Measurements from ENCODE around the gene CYRIA.

Gene CYRIA

GRCh38 chr2:16626997-16627605 is 38.5 kb downstream of the CYRIA start:
- no peak for DNase-seq

GRCh38 chr2:16626497-16626896 is 39.1 kb downstream of the CYRIA start:
- DNase-seq = no peak

- no peak for DNase-seq
Observed at GRCh38 chr2:16625759-16626158, 39.9 kb downstream of the CYRIA start.

GRCh38 chr2:16625201-16625729 is 40.4 kb downstream of the CYRIA start:
- no peak for DNase-seq

DNA sequence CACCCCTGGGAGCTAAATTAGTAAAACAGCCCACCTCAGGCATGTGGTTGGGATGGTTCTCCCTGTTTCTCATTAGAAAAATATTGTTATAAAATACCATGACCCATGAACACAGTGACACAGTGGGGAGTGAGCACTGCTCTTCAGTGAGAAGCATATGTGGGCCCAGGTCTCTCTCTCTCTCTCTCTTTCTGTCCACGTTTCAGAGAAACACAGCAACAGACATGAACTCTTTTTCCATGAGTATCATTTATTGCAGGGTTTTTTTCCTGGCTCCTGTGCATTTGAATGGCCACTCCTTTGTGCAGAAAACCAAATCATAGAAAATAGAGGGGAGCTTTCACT is 41.2 kb downstream of the CYRIA start:
- DNase-seq = no peak

DNA sequence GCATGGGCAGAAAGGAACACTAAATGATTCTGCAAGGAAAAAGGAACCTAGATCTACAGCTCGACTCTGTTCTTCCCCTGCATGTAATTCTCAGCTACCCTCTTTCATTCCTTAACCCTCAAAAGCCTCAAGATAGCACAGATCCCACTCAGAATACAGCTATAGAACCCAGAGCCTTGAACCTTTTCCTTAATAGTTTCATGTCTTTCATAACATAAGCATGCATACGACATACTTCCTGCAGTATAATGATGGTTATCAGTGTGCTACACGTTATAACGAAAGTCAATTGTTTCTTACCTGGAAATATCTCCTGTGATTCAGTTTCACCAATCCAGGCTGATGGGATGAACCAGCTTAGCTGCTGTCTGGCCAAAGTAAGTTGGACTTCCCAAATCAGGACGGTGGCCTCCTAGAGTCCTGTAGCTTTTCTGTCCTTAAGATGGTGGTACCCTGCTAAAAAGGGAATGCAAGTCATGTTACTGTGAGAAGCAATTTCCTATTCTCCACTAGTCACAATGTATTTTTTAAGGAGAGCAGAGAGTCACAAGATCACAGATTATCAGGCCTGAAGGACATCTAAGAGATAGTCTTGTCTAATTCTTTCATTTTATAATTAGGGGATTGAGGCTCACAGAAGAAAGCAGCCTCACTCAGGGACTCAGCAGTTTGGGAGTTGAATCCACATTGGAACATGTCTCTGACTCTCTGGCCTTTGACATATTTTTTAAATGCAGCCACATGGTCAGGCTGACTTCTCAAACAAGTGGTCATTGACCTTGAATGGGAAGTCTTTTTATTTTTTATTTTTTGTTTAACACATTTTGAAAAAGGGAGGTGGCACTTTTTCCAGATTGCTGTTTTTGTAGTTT is 41.8 kb downstream of the CYRIA start:
- DNase-seq = no peak

DNA sequence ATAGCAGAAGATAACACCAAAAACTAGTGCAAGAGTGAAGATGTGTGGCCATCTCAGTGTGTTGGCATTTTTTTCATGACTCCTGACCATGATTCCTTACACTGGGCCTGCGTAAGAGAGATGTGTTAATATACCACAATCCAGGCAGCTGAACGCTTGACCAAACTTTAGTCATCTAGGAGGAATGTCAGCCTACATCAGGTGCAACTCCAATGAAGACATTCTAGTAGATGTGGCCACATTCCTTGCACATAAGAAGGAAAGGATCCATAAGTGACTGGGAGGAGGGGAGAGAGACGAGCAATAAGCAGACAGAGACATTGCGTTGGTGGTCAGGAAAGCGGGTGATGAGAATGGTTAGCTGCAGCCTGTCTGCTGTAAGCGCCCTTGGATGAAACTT is 42.6 kb downstream of the CYRIA start:
- no peak for DNase-seq

DNA sequence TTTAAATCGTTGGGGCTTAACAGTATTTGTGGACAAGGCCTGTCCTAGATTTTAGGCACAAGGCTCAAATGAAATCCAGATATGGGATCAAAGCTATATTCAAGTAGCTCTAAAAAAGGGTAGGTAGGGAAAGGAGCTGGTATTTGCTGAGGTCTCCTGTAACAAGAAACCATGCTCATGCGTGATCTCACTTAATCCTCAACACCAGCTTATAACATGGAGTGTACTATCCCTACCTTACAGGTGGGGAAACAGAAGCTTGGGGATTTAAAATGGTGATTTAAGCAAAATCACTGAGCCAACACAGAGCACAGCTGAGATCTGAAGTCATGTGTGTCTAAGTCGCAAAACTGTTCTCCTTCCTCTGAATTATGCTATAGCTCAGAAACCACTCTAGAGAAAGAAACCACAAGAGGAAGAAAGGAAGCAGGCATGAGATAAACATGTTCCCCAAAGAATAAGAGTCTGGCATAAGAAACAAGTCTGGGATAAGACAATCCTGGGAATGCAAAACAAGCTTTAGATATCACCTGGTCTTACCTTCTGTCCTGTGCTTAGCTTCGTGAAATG is 43.1 kb downstream of the CYRIA start:
- DNase-seq = no peak

GRCh38 chr2:16621316-16621715 is 44.3 kb downstream of the CYRIA start:
- DNase-seq = no peak

DNA sequence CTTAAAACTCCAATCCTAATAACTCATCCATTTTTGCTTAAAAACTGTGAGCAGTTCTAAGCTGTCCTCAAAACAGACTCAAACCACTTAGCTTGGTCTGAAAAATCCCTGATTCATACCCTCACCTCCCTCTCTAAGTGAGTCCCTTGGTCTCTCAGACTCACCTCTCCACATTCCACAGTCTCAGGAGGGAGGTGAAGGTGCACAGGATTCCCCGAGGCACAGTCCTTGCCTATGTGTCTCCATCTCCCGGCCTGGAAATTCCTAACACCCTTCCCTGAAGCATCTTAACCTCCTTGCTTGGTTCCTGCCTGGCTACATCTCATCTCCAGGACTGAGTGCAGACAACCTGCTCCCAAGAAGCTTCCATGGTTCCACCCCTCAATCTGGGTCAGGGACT is 45.0 kb downstream of the CYRIA start:
- no peak for DNase-seq

GRCh38 chr2:16619576-16620245 is 45.9 kb downstream of the CYRIA start:
- no peak for DNase-seq

DNA sequence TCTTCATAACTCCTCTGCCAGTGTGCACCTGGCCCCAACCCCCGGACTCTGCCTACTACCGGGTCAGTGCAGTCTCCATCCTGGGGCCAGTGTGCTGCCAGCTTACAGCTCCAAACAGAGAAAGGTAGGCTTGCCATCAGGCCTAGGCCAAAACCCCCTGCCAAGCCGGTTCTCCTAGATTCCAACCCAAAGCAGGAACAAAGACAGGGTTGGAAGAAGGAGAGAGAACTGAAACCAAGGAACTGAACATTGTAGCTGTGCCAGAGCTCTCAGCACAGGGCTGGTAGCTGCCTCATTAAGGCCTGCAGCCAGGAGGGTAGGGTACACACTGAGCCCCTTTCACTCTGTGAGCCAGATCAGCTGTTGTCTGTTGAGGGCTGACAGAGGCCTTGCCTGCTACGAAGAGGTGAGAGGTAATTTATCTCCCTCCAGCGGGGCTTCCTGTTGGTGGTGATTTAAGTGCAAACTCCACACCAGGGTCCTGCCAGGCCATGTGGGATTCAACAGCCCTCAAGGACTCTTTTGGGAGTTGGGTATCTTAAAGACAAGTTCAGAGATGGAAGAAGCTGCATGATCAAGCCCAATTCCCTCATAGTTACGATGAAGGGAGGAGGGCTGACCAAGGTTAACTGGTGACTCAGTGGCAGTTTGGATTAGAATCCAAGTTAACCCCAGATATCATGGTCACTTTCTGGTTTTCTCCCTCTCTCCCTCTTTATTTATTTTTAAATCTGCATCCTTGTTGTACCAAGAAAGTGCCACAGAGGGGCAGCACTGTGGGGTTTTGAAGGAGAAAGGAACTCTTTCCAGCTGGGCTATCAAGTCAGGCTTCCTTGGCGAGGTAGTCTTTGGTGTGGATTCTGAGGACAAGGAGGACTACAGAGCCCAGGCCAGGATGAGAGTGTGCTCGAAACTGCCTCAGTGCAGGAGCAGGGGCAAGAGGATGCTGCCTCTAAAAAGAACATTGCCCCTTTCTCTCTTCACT is 48.1 kb downstream of the CYRIA start:
- no peak for DNase-seq

Measured in stimulated activated CD4-positive, alpha-beta T cell treated with anti-CD3 and anti-CD28 coated beads, Interleukin-2, amount 100 ng/mL, for 48 hours (primary cell).